ENCODE measurements around the gene SLC25A42. TPM values are rescaled to one million over a fixed set of nuclear protein-coding genes. Genes with fewer than 3 reads are reported as not detected.

Gene SLC25A42
- total RNA-seq, 1 donor from 2014 or later = 10.8 TPM

DNA sequence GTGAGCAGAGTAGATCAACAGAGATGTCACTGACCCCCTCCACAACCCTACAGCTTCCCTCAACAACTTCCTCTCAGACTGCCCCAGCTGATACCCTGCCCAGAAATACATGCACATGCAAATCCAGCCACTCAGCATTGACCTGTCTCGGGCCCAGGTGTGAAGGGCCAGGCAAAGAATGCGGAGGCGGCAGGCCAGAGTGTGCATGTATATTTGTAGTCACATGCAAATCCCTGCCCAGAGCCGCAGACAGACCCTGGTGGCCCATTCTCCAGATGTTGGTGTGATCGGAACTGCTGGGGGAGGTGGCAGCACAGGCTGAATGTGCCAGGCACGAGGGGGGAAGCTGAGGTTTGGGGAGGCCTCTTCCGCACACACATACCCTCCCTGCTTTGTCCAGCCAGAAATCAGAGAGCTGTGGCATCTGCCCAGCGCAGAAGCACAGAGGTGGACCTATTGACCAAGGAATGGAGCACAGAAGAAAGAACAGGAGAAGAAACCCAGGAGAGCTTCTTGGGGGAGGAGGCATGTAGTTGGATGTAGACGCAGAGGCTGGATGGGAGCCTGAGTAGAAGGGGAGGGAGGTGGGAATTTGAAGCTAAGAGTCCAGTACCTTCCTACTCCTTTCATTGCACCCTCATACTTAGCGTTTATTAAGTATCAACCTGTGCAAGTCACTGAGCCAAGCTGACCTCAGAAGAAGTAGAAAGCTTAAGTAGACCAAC lies 91.9 kb downstream of the SLC25A42 start:
- no peak overlapping the region for H3K27ac Mint-ChIP-seq
- intact Hi-C loops (cut with micrococcal nuclease) = no loop called here
- H3K4me3 Mint-ChIP-seq = no peak overlapping the region
- H3K27me3 Mint-ChIP-seq (ENCODE audit: insufficient read depth) = no peaks in the 10 kb centered on the region
- no peak for DNase-seq (ENCODE audit: low spot score)
- no peaks in the 10 kb centered on the region for H3K9me3 Mint-ChIP-seq
- H3K4me1 Mint-ChIP-seq (ENCODE audit: low read depth) = no peaks in the 10 kb centered on the region
- peaks cover 4% of the 10 kb centered on the region for H3K36me3 Mint-ChIP-seq (ENCODE audit: low read depth)

- Mint-ChIP-seq H3K27me3 (ENCODE audit: insufficient read depth) (no peaks in the 10 kb centered on the region), H3K4me1 (ENCODE audit: low read depth) (no peaks in the 10 kb centered on the region), H3K27ac (no peak overlapping the region), H3K4me3 (no peak overlapping the region), H3K9me3 (no peaks in the 10 kb centered on the region), H3K36me3 (ENCODE audit: low read depth) (peaks cover 4% of the 10 kb centered on the region)
- intact Hi-C loops (cut with micrococcal nuclease) = no loop called here
- no peak for DNase-seq (ENCODE audit: low spot score)
Measured at GRCh38 chr19:19157808-19158207, 94.0 kb downstream of the SLC25A42 start.

DNA sequence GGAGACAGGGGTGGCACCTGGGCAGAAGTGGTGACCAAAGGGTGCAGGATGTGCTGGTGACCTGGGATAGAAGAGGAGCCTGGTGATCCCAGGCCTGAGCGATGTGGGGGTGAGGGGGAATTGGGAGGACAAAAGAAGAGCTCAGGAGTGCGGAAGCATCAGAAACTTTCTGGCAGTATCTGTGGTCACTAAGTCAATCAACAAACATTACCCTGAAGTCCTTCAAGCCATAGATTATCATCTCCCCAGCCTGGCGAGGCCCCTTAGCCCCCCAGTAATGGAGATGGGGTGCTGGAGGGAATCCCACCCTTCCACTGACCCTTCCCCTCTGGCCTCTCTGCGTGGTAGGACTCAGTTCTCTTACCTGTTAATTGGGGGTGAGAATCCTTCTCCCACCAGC lies 95.7 kb downstream of the SLC25A42 start:
- Mint-ChIP-seq H3K9me3 (no peaks in the 10 kb centered on the region), H3K4me1 (ENCODE audit: low read depth) (no peaks in the 10 kb centered on the region), H3K27me3 (ENCODE audit: insufficient read depth) (no peaks in the 10 kb centered on the region), H3K27ac (no peak overlapping the region), H3K4me3 (no peak overlapping the region), H3K36me3 (ENCODE audit: low read depth) (peaks cover 4% of the 10 kb centered on the region)
- DNase-seq (ENCODE audit: low spot score) = no peak
- intact Hi-C loops (cut with micrococcal nuclease) = no loop called here

- Mint-ChIP-seq H3K27ac (no peak overlapping the region), H3K9me3 (no peaks in the 10 kb centered on the region), H3K4me3 (no peak overlapping the region), H3K36me3 (ENCODE audit: low read depth) (peaks cover 2% of the 10 kb centered on the region), H3K27me3 (ENCODE audit: insufficient read depth) (no peaks in the 10 kb centered on the region), H3K4me1 (ENCODE audit: low read depth) (no peaks in the 10 kb centered on the region)
- intact Hi-C loops (cut with micrococcal nuclease) = no loop called here
- no peak for DNase-seq (ENCODE audit: low spot score)
Measured at GRCh38 chr19:19160461-19161035, 96.8 kb downstream of the SLC25A42 start.

DNA sequence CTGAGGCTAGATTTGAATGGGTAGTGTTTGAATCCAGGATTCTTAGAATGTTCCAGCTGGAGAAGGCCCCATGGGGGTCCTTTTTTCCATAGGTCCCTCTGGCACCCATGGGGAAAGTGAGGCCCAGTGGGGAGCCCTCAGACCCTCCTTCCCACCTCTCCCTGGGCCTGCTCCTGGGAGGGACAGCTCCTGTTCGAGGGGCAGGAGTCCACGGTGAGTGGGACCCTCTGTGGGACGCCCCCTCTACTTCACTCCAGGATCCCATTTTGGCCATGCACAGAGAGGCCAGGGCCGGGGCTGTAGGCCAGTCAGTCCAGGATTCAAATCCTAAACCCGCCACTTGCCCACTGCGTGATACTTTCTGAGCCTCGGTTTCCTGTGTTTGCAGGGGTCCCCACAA lies 98.7 kb downstream of the SLC25A42 start:
- no peak for DNase-seq (ENCODE audit: low spot score)
- intact Hi-C loops (cut with micrococcal nuclease) = no loop called here
- no peak overlapping the region for H3K4me3 Mint-ChIP-seq
- H3K27me3 Mint-ChIP-seq (ENCODE audit: insufficient read depth) = no peaks in the 10 kb centered on the region
- no peaks in the 10 kb centered on the region for H3K4me1 Mint-ChIP-seq (ENCODE audit: low read depth)
- no peak overlapping the region for H3K27ac Mint-ChIP-seq
- no peaks in the 10 kb centered on the region for H3K9me3 Mint-ChIP-seq
- H3K36me3 Mint-ChIP-seq (ENCODE audit: low read depth) = no peaks in the 10 kb centered on the region

Other genes starting within 250 kb of the SLC25A42 start
- gene UPF1, start 232.0 kb upstream of the SLC25A42 start, total RNA-seq = 102 and 113 TPM in 2 replicates
- not detected in 2 replicates for gene CERS1, start 167.8 kb upstream of the SLC25A42 start, total RNA-seq
- 221 and 229 TPM in 2 replicates for gene COPE, start 144.6 kb upstream of the SLC25A42 start, total RNA-seq
- 101 and 114 TPM in 2 replicates for gene DDX49, start 144.3 kb upstream of the SLC25A42 start, total RNA-seq
- 0.29 and 0.75 TPM in 2 replicates for gene HOMER3, start 122.8 kb upstream of the SLC25A42 start, total RNA-seq
- 114 and 128 TPM in 2 replicates for gene SUGP2, start 30.5 kb upstream of the SLC25A42 start, total RNA-seq
- gene ARMC6, start 30.4 kb upstream of the SLC25A42 start, total RNA-seq = 54.9 and 56.5 TPM in 2 replicates
- 46.0 and 48.9 TPM in 2 replicates for gene TMEM161A, start 74.5 kb downstream of the SLC25A42 start, total RNA-seq
- gene MEF2B, start 106.3 kb downstream of the SLC25A42 start, total RNA-seq = 1.7 and 2.2 TPM in 2 replicates
- gene BORCS8, start 128.2 kb downstream of the SLC25A42 start, total RNA-seq = 37.8 and 38.6 TPM in 2 replicates
- gene RFXANK, start 128.3 kb downstream of the SLC25A42 start, total RNA-seq = 101 and 103 TPM in 2 replicates
- 50.9 and 52.0 TPM in 2 replicates for gene NR2C2AP, start 139.4 kb downstream of the SLC25A42 start, total RNA-seq
- gene NCAN, start 148.0 kb downstream of the SLC25A42 start, total RNA-seq = 0.20 TPM in 1 of 2 replicates, not detected in the other
- not detected in 2 replicates for gene TM6SF2, start 209.3 kb downstream of the SLC25A42 start, total RNA-seq